NCI-H1092 treated with DMSO at 0.1 percent for 48 hours (cell line): Measurements from ENCODE around the gene ROR1.
"Not testable (repeated sequence)": the region's sequence is repeated elsewhere in the genome, so short reads cannot be mapped to it uniquely, and the experiment has no call there.

ENCODE experiments used
- DNase-seq: peaks from one replicate; lab custom pipeline; 2025; lab: John Stamatoyannopoulos, UW

The ROR1 gene

GRCh38 chr1:63825111-63825510 is 51.3 kb downstream of the ROR1 start:
- DNase-seq, result no peak

GRCh38 chr1:63826246-63826861 is 52.5 kb downstream of the ROR1 start:
- DNase-seq, result not testable (repeated sequence)

- no peak for DNase-seq
Observed at GRCh38 chr1:63827411-63828321, 53.8 kb downstream of the ROR1 start.

GRCh38 chr1:63828322-63829044 is 54.7 kb downstream of the ROR1 start:
- DNase-seq, result no peak

GRCh38 chr1:63829349-63830327 is 55.8 kb downstream of the ROR1 start:
- no peak for DNase-seq

- DNase-seq, result no peak
Observed at GRCh38 chr1:63831409-63831808, 57.6 kb downstream of the ROR1 start.

GRCh38 chr1:63833363-63834119 is 59.7 kb downstream of the ROR1 start:
- DNase-seq, result no peak

GRCh38 chr1:63835128-63835527 is 61.3 kb downstream of the ROR1 start:
- DNase-seq, result no peak

- DNase-seq, result no peak
Observed at GRCh38 chr1:63836374-63836773, 62.6 kb downstream of the ROR1 start.

GRCh38 chr1:63836830-63837229 is 63.0 kb downstream of the ROR1 start:
- DNase-seq, result no peak

- no peak for DNase-seq
Observed at GRCh38 chr1:63843010-63843409, 69.2 kb downstream of the ROR1 start.

- no peak for DNase-seq
Observed at GRCh38 chr1:63843884-63844283, 70.1 kb downstream of the ROR1 start.

- DNase-seq, result no peak
Observed at GRCh38 chr1:63845346-63845745, 71.5 kb downstream of the ROR1 start.

- no peak for DNase-seq
Observed at GRCh38 chr1:63847308-63847910, 73.6 kb downstream of the ROR1 start.

- DNase-seq, result no peak
Observed at GRCh38 chr1:63848733-63849132, 74.9 kb downstream of the ROR1 start.

- no peak for DNase-seq
Observed at GRCh38 chr1:63849149-63849548, 75.3 kb downstream of the ROR1 start.

- DNase-seq, result no peak
Observed at GRCh38 chr1:63854091-63854490, 80.3 kb downstream of the ROR1 start.

- DNase-seq, result no peak
Observed at GRCh38 chr1:63855942-63856341, 82.1 kb downstream of the ROR1 start.

GRCh38 chr1:63856924-63857323 is 83.1 kb downstream of the ROR1 start:
- DNase-seq, result no peak

- no peak for DNase-seq
Observed at GRCh38 chr1:63857478-63857877, 83.7 kb downstream of the ROR1 start.
